Neural cell (in vitro differentiated cells): ENCODE measurements around the gene CREB3L2. TPM values are rescaled to one million over a fixed set of nuclear protein-coding genes. Genes with fewer than 3 reads are reported as not detected.

Source experiments
- H2AFZ ChIP-seq: fragments of 200-600, 300-800 bp; sonication (generic), shearing (Covaris generic); 2 replicates; pipeline ENCODE4 v1.6.0; 2014; ENCODE audit warnings: low read depth, mild to moderate bottlenecking, antibody characterized with exemption, low read length, moderate library complexity
- H3F3A ChIP-seq: fragments of 200-600 bp; shearing (Covaris generic); 2 replicates; pipeline ENCODE4 v1.6.1; 2016; ENCODE audit warnings: mild to moderate bottlenecking, moderate library complexity, mixed read lengths, antibody characterized with exemption, low read length; ENCODE audit not compliant: insufficient read depth, poor library complexity, severe bottlenecking
- H3K27ac ChIP-seq: fragments of 200-600, 300-800 bp; sonication (generic), shearing (Covaris generic); 2 replicates; pipeline ENCODE4 v1.5.1; 2014; ENCODE audit warnings: mild to moderate bottlenecking, low read length, moderate library complexity
- H3K27me3 ChIP-seq: fragments of 300-800, 200-600 bp; sonication (generic), shearing (Covaris generic); 2 replicates; pipeline ENCODE4 v1.6.0; 2014; ENCODE audit warnings: mild to moderate bottlenecking, low read depth, low read length, moderate library complexity; ENCODE audit not compliant: insufficient read depth
- H3K36me3 ChIP-seq: fragments of 300-800, 200-600 bp; sonication (generic), shearing (Covaris generic); 2 replicates; pipeline ENCODE4 v1.5.1; 2014; ENCODE audit warnings: mild to moderate bottlenecking, antibody characterized with exemption, low read length, moderate library complexity; ENCODE audit not compliant: insufficient read depth
- H3K4me2 ChIP-seq: fragments of 300-800, 200-600 bp; sonication (generic), shearing (Covaris generic); 2 replicates; pipeline ENCODE4 v1.6.0; 2014; ENCODE audit warnings: mild to moderate bottlenecking, low read length
- H3K4me3 ChIP-seq: fragments of 300-800, 200-600 bp; sonication (generic), shearing (Covaris generic); 2 replicates; pipeline ENCODE4 v1.5.1; 2014; ENCODE audit warnings: mild to moderate bottlenecking, low read length, moderate library complexity
- H3K79me2 ChIP-seq: fragments of 200-600 bp; shearing (Covaris generic); replicated peaks from 2 replicates; pipeline ENCODE4 v1.6.0; 2014; ENCODE audit warnings: mild to moderate bottlenecking, low read length, moderate library complexity; ENCODE audit not compliant: insufficient read depth
- H3K9ac ChIP-seq: fragments of 300-800, 200-600 bp; sonication (generic), shearing (Covaris generic); 2 replicates; pipeline ENCODE4 v1.6.1; 2016; ENCODE audit warnings: mild to moderate bottlenecking, low read length, mixed read lengths
- H3K9me2 ChIP-seq: fragments of 200-600 bp; shearing (Covaris generic); 2 replicates; pipeline ENCODE4 v1.6.1; 2016; ENCODE audit warnings: mild to moderate bottlenecking, low read length, mixed read lengths; ENCODE audit not compliant: insufficient read depth
- H3K9me3 ChIP-seq: fragments of 200-600, 300-800 bp; sonication (generic), shearing (Covaris generic); 2 replicates; pipeline ENCODE4 v1.6.1; 2016; ENCODE audit warnings: mild to moderate bottlenecking, mixed run types, low read length, moderate library complexity, mixed read lengths
- H4K20me1 ChIP-seq: fragments of 200-600 bp; shearing (Covaris generic); 2 replicates; pipeline ENCODE4 v1.6.1; 2016; ENCODE audit warnings: mild to moderate bottlenecking, mixed run types; ENCODE audit not compliant: insufficient read depth
- EP300 ChIP-seq: fragments of 450-650 bp; conservative IDR thresholded peaks from 2 replicates; pipeline ENCODE4 v1.6.1; 2014; ENCODE audit warnings: antibody characterized with exemption, mild to moderate bottlenecking, moderate library complexity; ENCODE audit not compliant: poor library complexity, severe bottlenecking
- EZH2 ChIP-seq: fragments of 200-600, 300-800 bp; shearing (Covaris generic), sonication (generic); IDR thresholded peaks from 2 replicates; pipeline ENCODE4 v1.6.1; 2014; ENCODE audit warnings: antibody characterized with exemption, low read length, borderline replicate concordance, mild to moderate bottlenecking; ENCODE audit not compliant: insufficient read depth, poor library complexity, severe bottlenecking
- MXI1 ChIP-seq: fragments of 450-650 bp; conservative IDR thresholded peaks from 2 replicates; pipeline ENCODE4 v1.6.1; 2014; ENCODE audit warnings: antibody characterized with exemption, mild to moderate bottlenecking; ENCODE audit not compliant: poor library complexity, severe bottlenecking
- POLR2AphosphoS5 ChIP-seq: IDR thresholded peaks from 2 replicates; pipeline ENCODE4 v1.6.1; 2012
- RAD21 ChIP-seq: fragments of 450-650 bp; conservative IDR thresholded peaks from 2 replicates; pipeline ENCODE4 v1.6.1; 2014; ENCODE audit warnings: antibody characterized with exemption, mild to moderate bottlenecking, moderate library complexity
- SMC3 ChIP-seq: fragments of 450-650 bp; conservative IDR thresholded peaks from 2 replicates; pipeline ENCODE4 v1.6.1; 2014; ENCODE audit warnings: antibody characterized with exemption, mild to moderate bottlenecking, moderate library complexity; ENCODE audit not compliant: poor library complexity
- TAF1 ChIP-seq: IDR thresholded peaks from 2 replicates; pipeline ENCODE4 v1.6.1; 2012; ENCODE audit warnings: low read depth
- polyA plus RNA-seq: library from polyadenylated mRNA; depleted of rRNA; stranded (reverse); fragments of >200 nt; gene quantifications from 2 replicates; pipeline ENCODE4 v1.2.3, GENCODE V29; 2014
- TF ChIP-seq, protein P1 (sequence below): fragments of 450-650 bp; IDR thresholded peaks from 2 replicates; pipeline ENCODE4 v1.5.1; 2014; ENCODE audit warnings: antibody characterized with exemption, mild to moderate bottlenecking, moderate library complexity; ENCODE audit not compliant: poor library complexity, severe bottlenecking
- TF ChIP-seq, protein P2 (sequence below): IDR thresholded peaks from 2 replicates; pipeline ENCODE4 v1.6.1; 2012; ENCODE audit warnings: borderline replicate concordance

CREB3L2 gene
- polyA plus RNA-seq, 1 donor from 2014 or later, result 1.5 TPM

DNA sequence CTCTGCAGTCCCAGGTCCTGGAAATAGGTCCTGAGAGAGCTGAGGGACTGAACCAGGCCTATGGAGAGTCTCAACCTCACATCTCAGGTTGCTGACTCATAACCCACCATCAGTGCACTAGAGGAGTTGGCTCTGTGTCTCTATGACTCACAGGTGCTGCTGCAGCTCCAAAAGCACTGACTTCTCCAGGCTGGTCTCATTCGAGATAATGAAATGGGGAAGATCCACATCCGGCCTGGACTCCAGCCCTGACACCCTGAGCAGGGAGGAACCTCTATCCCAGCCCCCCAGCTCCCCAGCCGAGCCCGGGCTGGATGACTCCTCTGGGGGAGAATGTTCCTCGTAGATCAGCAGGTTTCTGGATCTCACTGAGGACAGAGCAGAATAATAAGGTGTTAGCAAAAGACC, 119.6 kb downstream of the CREB3L2 start:
- TF ChIP-seq, protein P1, sequence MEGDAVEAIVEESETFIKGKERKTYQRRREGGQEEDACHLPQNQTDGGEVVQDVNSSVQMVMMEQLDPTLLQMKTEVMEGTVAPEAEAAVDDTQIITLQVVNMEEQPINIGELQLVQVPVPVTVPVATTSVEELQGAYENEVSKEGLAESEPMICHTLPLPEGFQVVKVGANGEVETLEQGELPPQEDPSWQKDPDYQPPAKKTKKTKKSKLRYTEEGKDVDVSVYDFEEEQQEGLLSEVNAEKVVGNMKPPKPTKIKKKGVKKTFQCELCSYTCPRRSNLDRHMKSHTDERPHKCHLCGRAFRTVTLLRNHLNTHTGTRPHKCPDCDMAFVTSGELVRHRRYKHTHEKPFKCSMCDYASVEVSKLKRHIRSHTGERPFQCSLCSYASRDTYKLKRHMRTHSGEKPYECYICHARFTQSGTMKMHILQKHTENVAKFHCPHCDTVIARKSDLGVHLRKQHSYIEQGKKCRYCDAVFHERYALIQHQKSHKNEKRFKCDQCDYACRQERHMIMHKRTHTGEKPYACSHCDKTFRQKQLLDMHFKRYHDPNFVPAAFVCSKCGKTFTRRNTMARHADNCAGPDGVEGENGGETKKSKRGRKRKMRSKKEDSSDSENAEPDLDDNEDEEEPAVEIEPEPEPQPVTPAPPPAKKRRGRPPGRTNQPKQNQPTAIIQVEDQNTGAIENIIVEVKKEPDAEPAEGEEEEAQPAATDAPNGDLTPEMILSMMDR, result no peak
- TF ChIP-seq MXI1 (no peak), TAF1 (no peak), EZH2 (no peak), RAD21 (no peak), EP300 (no peak), POLR2AphosphoS5 (no peak), SMC3 (no peak)
- TF ChIP-seq, protein P2, sequence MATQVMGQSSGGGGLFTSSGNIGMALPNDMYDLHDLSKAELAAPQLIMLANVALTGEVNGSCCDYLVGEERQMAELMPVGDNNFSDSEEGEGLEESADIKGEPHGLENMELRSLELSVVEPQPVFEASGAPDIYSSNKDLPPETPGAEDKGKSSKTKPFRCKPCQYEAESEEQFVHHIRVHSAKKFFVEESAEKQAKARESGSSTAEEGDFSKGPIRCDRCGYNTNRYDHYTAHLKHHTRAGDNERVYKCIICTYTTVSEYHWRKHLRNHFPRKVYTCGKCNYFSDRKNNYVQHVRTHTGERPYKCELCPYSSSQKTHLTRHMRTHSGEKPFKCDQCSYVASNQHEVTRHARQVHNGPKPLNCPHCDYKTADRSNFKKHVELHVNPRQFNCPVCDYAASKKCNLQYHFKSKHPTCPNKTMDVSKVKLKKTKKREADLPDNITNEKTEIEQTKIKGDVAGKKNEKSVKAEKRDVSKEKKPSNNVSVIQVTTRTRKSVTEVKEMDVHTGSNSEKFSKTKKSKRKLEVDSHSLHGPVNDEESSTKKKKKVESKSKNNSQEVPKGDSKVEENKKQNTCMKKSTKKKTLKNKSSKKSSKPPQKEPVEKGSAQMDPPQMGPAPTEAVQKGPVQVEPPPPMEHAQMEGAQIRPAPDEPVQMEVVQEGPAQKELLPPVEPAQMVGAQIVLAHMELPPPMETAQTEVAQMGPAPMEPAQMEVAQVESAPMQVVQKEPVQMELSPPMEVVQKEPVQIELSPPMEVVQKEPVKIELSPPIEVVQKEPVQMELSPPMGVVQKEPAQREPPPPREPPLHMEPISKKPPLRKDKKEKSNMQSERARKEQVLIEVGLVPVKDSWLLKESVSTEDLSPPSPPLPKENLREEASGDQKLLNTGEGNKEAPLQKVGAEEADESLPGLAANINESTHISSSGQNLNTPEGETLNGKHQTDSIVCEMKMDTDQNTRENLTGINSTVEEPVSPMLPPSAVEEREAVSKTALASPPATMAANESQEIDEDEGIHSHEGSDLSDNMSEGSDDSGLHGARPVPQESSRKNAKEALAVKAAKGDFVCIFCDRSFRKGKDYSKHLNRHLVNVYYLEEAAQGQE, result no peak
- H3K9ac ChIP-seq, result no peak overlapping the region
- no peaks in the 10 kb centered on the region for H4K20me1 ChIP-seq
- H3K4me2 ChIP-seq, result no peak overlapping the region
- no peaks in the 10 kb centered on the region for H3F3A ChIP-seq
- H2AFZ ChIP-seq, result no peak overlapping the region
- H3K27ac ChIP-seq, result no peak overlapping the region
- H3K4me3 ChIP-seq, result no peak overlapping the region
- no peaks in the 10 kb centered on the region for H3K9me2 ChIP-seq
- no peaks in the 10 kb centered on the region for H3K79me2 ChIP-seq
- H3K9me3 ChIP-seq, result no peaks in the 10 kb centered on the region
- no peaks in the 10 kb centered on the region for H3K36me3 ChIP-seq
- no peaks in the 10 kb centered on the region for H3K27me3 ChIP-seq

DNA sequence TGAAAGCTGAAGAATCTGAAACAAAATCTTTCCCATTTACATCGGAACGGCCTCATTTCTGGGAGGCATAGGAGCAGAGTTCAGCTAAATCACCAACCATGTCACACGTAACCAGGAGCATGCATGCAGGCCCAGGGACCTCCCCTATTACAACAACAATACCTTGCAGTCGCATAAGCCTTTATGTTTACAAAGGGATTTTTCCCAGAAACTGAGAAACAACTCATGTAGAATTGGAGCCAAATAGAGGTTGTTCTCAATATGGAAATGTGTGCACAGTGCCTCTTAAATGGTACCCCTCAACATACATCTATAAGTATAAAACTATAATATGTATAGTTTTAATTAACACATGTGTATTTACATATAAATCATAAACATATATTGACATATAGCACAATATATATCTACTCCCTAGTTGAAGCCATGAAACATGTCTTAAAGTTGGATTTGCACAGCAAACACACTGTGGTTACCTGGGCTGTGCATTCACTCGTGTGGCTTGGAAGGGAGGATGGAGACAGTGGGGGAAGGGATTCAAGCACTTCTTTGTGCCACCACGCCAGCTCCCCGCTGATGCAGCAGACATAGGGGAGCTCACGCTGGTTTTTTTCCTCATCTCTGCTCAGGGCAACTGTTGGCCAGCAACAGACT, 120.2 kb downstream of the CREB3L2 start:
- no peaks in the 10 kb centered on the region for H4K20me1 ChIP-seq
- no peak overlapping the region for H2AFZ ChIP-seq
- no peaks in the 10 kb centered on the region for H3K36me3 ChIP-seq
- no peaks in the 10 kb centered on the region for H3K9me2 ChIP-seq
- H3K27ac ChIP-seq, result no peak overlapping the region
- H3K79me2 ChIP-seq, result no peaks in the 10 kb centered on the region
- no peak overlapping the region for H3K9ac ChIP-seq
- no peaks in the 10 kb centered on the region for H3K27me3 ChIP-seq
- no peak overlapping the region for H3K4me2 ChIP-seq
- no peaks in the 10 kb centered on the region for H3K9me3 ChIP-seq
- H3F3A ChIP-seq, result no peaks in the 10 kb centered on the region
- H3K4me3 ChIP-seq, result no peak overlapping the region
- TF ChIP-seq SMC3 (no peak), MXI1 (no peak), RAD21 (no peak), TAF1 (no peak), EP300 (no peak), EZH2 (no peak), POLR2AphosphoS5 (no peak)
- TF ChIP-seq, protein P2, result no peak
- TF ChIP-seq, protein P1, result no peak
